Measurements from ENCODE around the gene TMEM245. TPM values are rescaled to one million over a fixed set of nuclear protein-coding genes. Genes with fewer than 3 reads are reported as not detected.

The TMEM245 gene
- total and polyA plus RNA-seq, 2 of the 13 experiments (the other 11 are each of a cell fraction or from before 2014, with no cell fraction given) = 53.5 to 55.4 TPM

GRCh38 chr9:109117856-109118807 lies 1.6 kb downstream of the TMEM245 start:
- DNase-seq (ENCODE audit: low spot score) = peak; percentile 65
- WGBS (ENCODE audit: low lambda C conversion rate) = 5% methylated on average over 14 of the region's 14 CpGs
- Histone ChIP-seq H3K9me3 (ENCODE audit: low read length) (no peaks in the 10 kb centered on the region), H3K27ac (ENCODE audit: extremely low read length, insufficient read depth, low read length) (peak overlapping the region; percentile 77), H3K27me3 (ENCODE audit: control insufficient read depth in 1 of 2, insufficient read depth in 2 of 2, low read length in 2 of 2) (no peaks in the 10 kb centered on the region), H4K20me1 (ENCODE audit: insufficient read depth, low read length) (peaks cover 17% of the 10 kb centered on the region), H3K9ac (ENCODE audit: insufficient read depth, low read depth, low read length) (peak overlapping the region; percentile 95), H3K36me3 (replicated peaks in 1 of 2; ENCODE audit: control insufficient read depth in 1 of 2, insufficient read depth in 2 of 2, low read length in 2 of 2) (no peaks in the 10 kb centered on the region; a peak in 1 of 5 replicates), H3K4me2 (ENCODE audit: low read depth, low read length) (peak overlapping the region; percentile 91), H3K79me2 (ENCODE audit: insufficient read depth, low read length) (peaks cover 63% of the 10 kb centered on the region), H2AFZ (ENCODE audit: low read length) (no peak overlapping the region), H3K4me3 (replicated peaks in 1 of 3; ENCODE audit: insufficient read depth in 1 of 3, low read depth in 2 of 3, low read length in 3 of 3) (peak overlapping the region; percentile 91 to 96 (median 95)), H3K4me1 (ENCODE audit: insufficient read depth, low read length) (peaks cover 81% of the 10 kb centered on the region)
- ChIA-PET POLR2A (interaction anchor here (0.9 to 1.6 kb wide), 6 partner anchors 12 to 95 kb away, joined by 3 to 7 read pairs (median 3); no protein-coding TSS in a partner anchor), CTCF (ENCODE audit: low intra/inter-chr PET ratio, low total read pairs) (no interaction called here)
- BruUV-seq (replicated peaks) = TSS peak; percentile 56
- peak; percentile 7; the same call in 1 of the 3 replicates for ATAC-seq
- intact Hi-C loops (cut with micrococcal nuclease; ENCODE audit: unreplicated experiment) (loop anchor here (10.0 kb wide), 2 partner anchors 83 to 207 kb away; partner anchors contain the start of gene EPB41L4B), in situ Hi-C loops (cut with HindIII; ENCODE audit: extremely low pct_ligation_motif_present, low pct_unique_long_range_greater_than_20kb) (no loop called here)
- peak; percentile 80 for FAIRE-seq
- TF ChIP-seq RBFOX2 (IDR thresholded peaks at IDR 0.05; ENCODE audit: low read depth, low read length) (peak; percentile 6; the same call in 1 of the 2 replicates), ZFX (CRISPR knock-in tag; IDR thresholded peaks at IDR 0.05; ENCODE audit: low read depth) (peak; percentile 41; the same call in 1 of the 2 replicates), NFE2 (CRISPR knock-in tag; IDR thresholded peaks at IDR 0.05) (no peak), ELK4 (CRISPR knock-in tag; IDR thresholded peaks at IDR 0.05; ENCODE audit: borderline replicate concordance) (no peak), RNF219 (CRISPR knock-in tag; IDR thresholded peaks at IDR 0.05) (no peak), CREB1 (IDR thresholded peaks at IDR 0.05) (peak; percentile 37; the same call in 1 of the 2 replicates), CREB1 (CRISPR knock-in tag; IDR thresholded peaks at IDR 0.05) (peak; percentile 37; the same call in 1 of the 2 replicates), NFYB (CRISPR knock-in tag; IDR thresholded peaks at IDR 0.05) (peak; percentile 73), SAP130 (CRISPR knock-in tag; IDR thresholded peaks at IDR 0.05; ENCODE audit: low read depth) (peak; percentile 52), SOX6 (IDR thresholded peaks at IDR 0.05) (no peak), SOX6 (CRISPR knock-in tag; IDR thresholded peaks at IDR 0.05) (0 out of 2 replicates have a peak, but pooled peaks have one; percentile 12), E2F2 (CRISPR knock-in tag; IDR thresholded peaks at IDR 0.05; ENCODE audit: borderline replicate concordance) (no peak), SIN3A (IDR thresholded peaks at IDR 0.05; ENCODE audit: borderline replicate concordance, low read depth, low read length) (peak; percentile 19; the same call in 1 of the 2 replicates), ZNF773 (CRISPR knock-in tag; IDR thresholded peaks at IDR 0.05; ENCODE audit: borderline replicate concordance) (no peak), GATAD2A (CRISPR knock-in tag; IDR thresholded peaks at IDR 0.05) (peak; percentile 18), HNF4A (CRISPR knock-in tag; IDR thresholded peaks at IDR 0.05) (0 out of 2 replicates have a peak, but pooled peaks have one; percentile 10), TIGD3 (CRISPR knock-in tag; IDR thresholded peaks at IDR 0.05; ENCODE audit: borderline replicate concordance) (no peak), THAP11 (CRISPR knock-in tag; IDR thresholded peaks at IDR 0.05) (0 out of 2 replicates have a peak, but pooled peaks have one; percentile 23)

Data from HepG2 (cell line).